SK-N-SH treated with all-trans-retinoic acid at 6 μM for 48 hours (cell line): ENCODE results near the gene CHML.
"Not testable (repeated sequence)": the region's sequence is repeated elsewhere in the genome, so short reads cannot be mapped to it uniquely, and the experiment has no call there.

ENCODE experiments used
- ATAC-seq: fragments of 200-7000 bp; cut with Tn5 transposase; 3 replicates; pipeline ENCODE4 v1.9.1; 2020; ENCODE audit warnings: mild to moderate bottlenecking, moderate library complexity
- ARNTL ChIP-seq: fragments of 450-650 bp; formaldehyde crosslinking; IDR thresholded peaks from 2 replicates; pipeline ENCODE4 v1.5.0; 2020; ENCODE audit warnings: low read depth, mild to moderate bottlenecking, moderate library complexity, borderline replicate concordance
- BACH2 ChIP-seq: fragments of 250-450 bp; sonication (Bioruptor Pico); IDR thresholded peaks from 2 replicates; pipeline ENCODE4 v1.9.0; 2021; ENCODE audit warnings: mild to moderate bottlenecking, borderline replicate concordance
- CREB5 ChIP-seq: fragments of 250-450 bp; sonication (Bioruptor Pico); IDR thresholded peaks from 2 replicates; pipeline ENCODE4 v1.5.1; 2020; ENCODE audit warnings: low read depth, mild to moderate bottlenecking, moderate library complexity
- CSRNP3 ChIP-seq: fragments of 250-450 bp; sonication (Bioruptor Pico); IDR thresholded peaks from 2 replicates; pipeline ENCODE4 v1.5.1; 2021; ENCODE audit warnings: mild to moderate bottlenecking, moderate library complexity
- ESRRG ChIP-seq: fragments of 250-450 bp; sonication (Bioruptor Pico); IDR thresholded peaks from 2 replicates; pipeline ENCODE4 v1.6.1; 2021; ENCODE audit warnings: mild to moderate bottlenecking
- GLIS3 ChIP-seq: fragments of 250-450 bp; sonication (Bioruptor Pico); IDR thresholded peaks from 2 replicates; pipeline ENCODE4 v1.5.0; 2020; ENCODE audit warnings: mild to moderate bottlenecking, moderate library complexity
- ISL1 ChIP-seq: fragments of 250-450 bp; sonication (Bioruptor Pico); IDR thresholded peaks from 2 replicates; pipeline ENCODE4 v2.1.2; 2022; ENCODE audit warnings: mild to moderate bottlenecking, moderate library complexity
- OSR1 ChIP-seq: fragments of 250-450 bp; sonication (Bioruptor Pico); IDR thresholded peaks from 2 replicates; pipeline ENCODE4 v1.8.0; 2022; ENCODE audit warnings: moderate library complexity, mild to moderate bottlenecking, inconsistent platforms
- PATZ1 ChIP-seq: fragments of 250-450 bp; sonication (Bioruptor Pico); IDR thresholded peaks from 2 replicates; pipeline ENCODE4 v1.8.0; 2020; ENCODE audit warnings: mild to moderate bottlenecking, moderate library complexity, borderline replicate concordance
- POU6F1 ChIP-seq: fragments of 250-450 bp; sonication (Bioruptor Pico); IDR thresholded peaks from 2 replicates; pipeline ENCODE4 v1.8.0; 2021; ENCODE audit warnings: low read depth, mild to moderate bottlenecking, moderate library complexity, borderline replicate concordance
- PPARA ChIP-seq: fragments of 250-450 bp; sonication (Bioruptor Pico); IDR thresholded peaks from 2 replicates; pipeline ENCODE4 v1.5.0; 2020; ENCODE audit warnings: mild to moderate bottlenecking, borderline replicate concordance
- TSHZ2 ChIP-seq: fragments of 250-450 bp; sonication (Bioruptor Pico); IDR thresholded peaks from 2 replicates; pipeline ENCODE4 v1.5.0; 2020; ENCODE audit warnings: mild to moderate bottlenecking, moderate library complexity
- ZC3H10 ChIP-seq: fragments of 250-450 bp; sonication (Bioruptor Pico); IDR thresholded peaks from 2 replicates; pipeline ENCODE4 v1.5.1; 2021; ENCODE audit warnings: mild to moderate bottlenecking, moderate library complexity
- ZFP3 ChIP-seq: fragments of 250-450 bp; sonication (Bioruptor Pico); IDR thresholded peaks from 2 replicates; pipeline ENCODE4 v1.5.0; 2020; ENCODE audit warnings: mild to moderate bottlenecking, moderate library complexity
- ZFP30 ChIP-seq: fragments of 450-650 bp; formaldehyde crosslinking; IDR thresholded peaks from 2 replicates; pipeline ENCODE4 v1.5.0; 2022; ENCODE audit warnings: mild to moderate bottlenecking, moderate library complexity
- ZNF565 ChIP-seq: fragments of 450-650 bp; formaldehyde crosslinking; conservative IDR thresholded peaks from 2 replicates; pipeline ENCODE4 v1.5.0; 2020; ENCODE audit warnings: low read depth, mild to moderate bottlenecking, moderate library complexity
- ZNF70 ChIP-seq: fragments of 450-650 bp; formaldehyde crosslinking; IDR thresholded peaks from 2 replicates; pipeline ENCODE4 v1.5.0; 2020; ENCODE audit warnings: mild to moderate bottlenecking, moderate library complexity
- ZNF8 ChIP-seq: fragments of 450-650 bp; formaldehyde crosslinking; IDR thresholded peaks from 2 replicates; pipeline ENCODE4 v1.5.0; 2020; ENCODE audit warnings: mild to moderate bottlenecking, moderate library complexity

Gene CHML

GRCh38 chr1:241672301-241672700 lies 32.1 kb upstream of the CHML start (continued):
- TF ChIP-seq PATZ1 (CRISPR knock-in tag) (no peak), PPARA (no peak), ZFP3 (no peak), TSHZ2 (CRISPR knock-in tag) (no peak)

- no peak for ATAC-seq
Measured at GRCh38 chr1:241666419-241666818, 26.2 kb upstream of the CHML start.

GRCh38 chr1:241660424-241660972 lies 20.3 kb upstream of the CHML start:
- TF ChIP-seq ISL1 (CRISPR knock-in tag) (no peak), POU6F1 (no peak), GLIS3 (CRISPR knock-in tag) (no peak), CSRNP3 (CRISPR knock-in tag) (no peak), ESRRG (CRISPR knock-in tag) (no peak)
- ATAC-seq: no peak

More at GRCh38 chr1:241666419-241666818, 26.2 kb upstream of the CHML start:
- TF ChIP-seq PPARA (no peak), OSR1 (CRISPR knock-in tag) (no peak)

GRCh38 chr1:241659016-241659415 lies 18.8 kb upstream of the CHML start:
- not testable (repeated sequence) for ATAC-seq

- no peak for ATAC-seq
- no peak for TF ChIP-seq ZNF8 (CRISPR knock-in tag)
- no peak for TF ChIP-seq ZFP30 (CRISPR knock-in tag)
- TF ChIP-seq ZNF565: no peak
- no peak for TF ChIP-seq ZNF70 (CRISPR knock-in tag)
- no peak for TF ChIP-seq CREB5 (CRISPR knock-in tag)
- no peak for TF ChIP-seq PATZ1 (CRISPR knock-in tag)
- no peak for TF ChIP-seq BACH2 (CRISPR knock-in tag)
- no peak for TF ChIP-seq OSR1 (CRISPR knock-in tag)
- TF ChIP-seq ISL1 (CRISPR knock-in tag): no peak
- TF ChIP-seq GLIS3 (CRISPR knock-in tag): no peak
- TF ChIP-seq ZFP3: no peak
- TF ChIP-seq ZC3H10 (CRISPR knock-in tag): no peak
- no peak for TF ChIP-seq TSHZ2 (CRISPR knock-in tag)
- TF ChIP-seq ARNTL (CRISPR knock-in tag): no peak
Measured at GRCh38 chr1:241658081-241658793, 18.1 kb upstream of the CHML start.
